ENCODE data around the gene ARID1B.

The ARID1B gene

DNA sequence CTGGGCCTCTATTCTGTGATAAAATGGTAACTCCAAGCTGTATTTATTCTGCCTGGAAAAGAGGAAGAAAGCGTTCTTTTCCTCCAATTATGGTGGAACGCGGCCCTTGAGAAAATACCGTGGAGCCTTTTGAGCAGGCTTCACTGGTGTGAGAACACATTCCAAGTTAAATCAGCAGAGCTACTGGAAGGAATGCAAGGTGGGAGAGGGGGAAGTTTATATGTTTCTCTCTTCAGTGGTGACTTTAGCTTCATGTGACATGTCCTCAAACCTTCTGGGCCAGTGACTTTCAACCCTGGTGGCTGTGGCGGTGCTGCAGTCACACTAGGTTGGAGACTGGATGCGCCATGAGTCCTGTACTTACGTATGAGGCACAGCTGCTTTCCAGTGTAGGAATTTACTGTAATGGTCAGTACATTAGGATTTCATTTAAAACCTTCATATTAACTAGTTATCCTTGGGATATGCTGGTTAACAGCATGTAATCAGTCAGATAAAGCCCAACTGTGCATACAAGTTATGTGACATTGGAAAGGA, 221.7 kb downstream of the ARID1B start (continued):
- TF ChIP-seq, protein P1, sequence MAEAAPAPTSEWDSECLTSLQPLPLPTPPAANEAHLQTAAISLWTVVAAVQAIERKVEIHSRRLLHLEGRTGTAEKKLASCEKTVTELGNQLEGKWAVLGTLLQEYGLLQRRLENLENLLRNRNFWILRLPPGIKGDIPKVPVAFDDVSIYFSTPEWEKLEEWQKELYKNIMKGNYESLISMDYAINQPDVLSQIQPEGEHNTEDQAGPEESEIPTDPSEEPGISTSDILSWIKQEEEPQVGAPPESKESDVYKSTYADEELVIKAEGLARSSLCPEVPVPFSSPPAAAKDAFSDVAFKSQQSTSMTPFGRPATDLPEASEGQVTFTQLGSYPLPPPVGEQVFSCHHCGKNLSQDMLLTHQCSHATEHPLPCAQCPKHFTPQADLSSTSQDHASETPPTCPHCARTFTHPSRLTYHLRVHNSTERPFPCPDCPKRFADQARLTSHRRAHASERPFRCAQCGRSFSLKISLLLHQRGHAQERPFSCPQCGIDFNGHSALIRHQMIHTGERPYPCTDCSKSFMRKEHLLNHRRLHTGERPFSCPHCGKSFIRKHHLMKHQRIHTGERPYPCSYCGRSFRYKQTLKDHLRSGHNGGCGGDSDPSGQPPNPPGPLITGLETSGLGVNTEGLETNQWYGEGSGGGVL (tag by site-specific recombination; IDR thresholded peaks at IDR 0.05), result no peak
- TF ChIP-seq ZNF302 (tag by site-specific recombination; IDR thresholded peaks at IDR 0.05; ENCODE audit: low read depth), result no peak
- no peak for TF ChIP-seq ZSCAN16 (tag by site-specific recombination; IDR thresholded peaks at IDR 0.05)
- TF ChIP-seq ZNF311 (tag by site-specific recombination; IDR thresholded peaks at IDR 0.05; ENCODE audit: borderline replicate concordance), result no peak
- no peak for TF ChIP-seq ZFP3 (tag by site-specific recombination; IDR thresholded peaks at IDR 0.05; ENCODE audit: low read depth)

DNA sequence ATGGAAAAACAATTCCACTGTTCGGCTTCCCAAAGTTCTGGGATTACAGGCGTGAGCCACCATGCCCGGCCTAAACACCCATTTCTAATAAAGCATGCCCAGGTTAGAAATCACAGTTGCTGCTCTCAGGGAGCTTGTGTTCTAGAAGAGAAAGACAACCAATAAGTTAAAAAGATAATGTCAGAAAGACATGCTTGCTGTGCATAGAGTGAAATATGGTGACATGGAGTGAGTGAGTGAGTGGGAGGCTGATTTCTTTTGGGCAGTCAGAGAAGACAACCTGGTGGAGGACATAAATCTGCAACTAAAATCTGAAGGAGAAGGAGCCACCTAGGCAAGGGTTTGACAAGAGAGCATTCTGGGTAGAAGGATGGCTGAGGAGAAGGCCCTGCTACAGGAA, 222.6 kb downstream of the ARID1B start:
- POLR2A ChIA-PET, result no interaction called here
- no peak for TF ChIP-seq IKZF3 (tag by site-specific recombination; IDR thresholded peaks at IDR 0.05)
- TF ChIP-seq ZBTB8A (tag by site-specific recombination; IDR thresholded peaks at IDR 0.05), result no peak
- no peak for TF ChIP-seq ZNF701 (tag by site-specific recombination; IDR thresholded peaks at IDR 0.05)
- TF ChIP-seq ZBTB1 (tag by site-specific recombination; IDR thresholded peaks at IDR 0.05), result no peak
- TF ChIP-seq ZFHX2 (tag by site-specific recombination; conservative IDR thresholded peaks at IDR 0.05), result no peak
- TF ChIP-seq, protein P2, sequence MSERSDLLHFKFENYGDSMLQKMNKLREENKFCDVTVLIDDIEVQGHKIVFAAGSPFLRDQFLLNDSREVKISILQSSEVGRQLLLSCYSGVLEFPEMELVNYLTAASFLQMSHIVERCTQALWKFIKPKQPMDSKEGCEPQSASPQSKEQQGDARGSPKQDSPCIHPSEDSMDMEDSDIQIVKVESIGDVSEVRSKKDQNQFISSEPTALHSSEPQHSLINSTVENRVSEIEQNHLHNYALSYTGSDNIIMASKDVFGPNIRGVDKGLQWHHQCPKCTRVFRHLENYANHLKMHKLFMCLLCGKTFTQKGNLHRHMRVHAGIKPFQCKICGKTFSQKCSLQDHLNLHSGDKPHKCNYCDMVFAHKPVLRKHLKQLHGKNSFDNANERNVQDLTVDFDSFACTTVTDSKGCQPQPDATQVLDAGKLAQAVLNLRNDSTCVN (tag by site-specific recombination; optimal IDR thresholded peaks at IDR 0.05), result no peak
- no peak for TF ChIP-seq TCF7L2 (IDR thresholded peaks at IDR 0.05; ENCODE audit: borderline replicate concordance, low read depth, low read length)
- TF ChIP-seq ZSCAN18 (tag by site-specific recombination; IDR thresholded peaks at IDR 0.05), result no peak
- TF ChIP-seq, protein P3, sequence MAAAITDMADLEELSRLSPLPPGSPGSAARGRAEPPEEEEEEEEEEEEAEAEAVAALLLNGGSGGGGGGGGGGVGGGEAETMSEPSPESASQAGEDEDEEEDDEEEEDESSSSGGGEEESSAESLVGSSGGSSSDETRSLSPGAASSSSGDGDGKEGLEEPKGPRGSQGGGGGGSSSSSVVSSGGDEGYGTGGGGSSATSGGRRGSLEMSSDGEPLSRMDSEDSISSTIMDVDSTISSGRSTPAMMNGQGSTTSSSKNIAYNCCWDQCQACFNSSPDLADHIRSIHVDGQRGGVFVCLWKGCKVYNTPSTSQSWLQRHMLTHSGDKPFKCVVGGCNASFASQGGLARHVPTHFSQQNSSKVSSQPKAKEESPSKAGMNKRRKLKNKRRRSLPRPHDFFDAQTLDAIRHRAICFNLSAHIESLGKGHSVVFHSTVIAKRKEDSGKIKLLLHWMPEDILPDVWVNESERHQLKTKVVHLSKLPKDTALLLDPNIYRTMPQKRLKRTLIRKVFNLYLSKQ (tag by site-specific recombination; IDR thresholded peaks at IDR 0.05; ENCODE audit: borderline replicate concordance), result no peak
- TF ChIP-seq ZNF302 (tag by site-specific recombination; IDR thresholded peaks at IDR 0.05; ENCODE audit: low read depth), result no peak
- TF ChIP-seq ZNF704 (tag by site-specific recombination; IDR thresholded peaks at IDR 0.05), result no peak
- TF ChIP-seq ZNF112 (tag by site-specific recombination; IDR thresholded peaks at IDR 0.05), result no peak
- TF ChIP-seq ZNF610 (tag by site-specific recombination; IDR thresholded peaks at IDR 0.05; ENCODE audit: borderline replicate concordance), result no peak
- no peak for TF ChIP-seq ZFP37 (tag by site-specific recombination; IDR thresholded peaks at IDR 0.05)
- TF ChIP-seq ZNF707 (tag by site-specific recombination; IDR thresholded peaks at IDR 0.05), result no peak
- no peak for TF ChIP-seq ZNF423 (tag by site-specific recombination; IDR thresholded peaks at IDR 0.05)
- no peak for TF ChIP-seq ZNF571 (tag by site-specific recombination; IDR thresholded peaks at IDR 0.05)
- TF ChIP-seq ZNF449 (tag by site-specific recombination; IDR thresholded peaks at IDR 0.05), result no peak

More for the DNA sequence above, 222.6 kb downstream of the ARID1B start:
- CTCF ChIA-PET, result no interaction called here
- Histone ChIP-seq H3K36me3 (ENCODE audit: control insufficient read depth in 2 of 2, insufficient read depth in 1 of 2, low read length in 2 of 2) (no peaks in the 10 kb centered on the region), H3K4me1 (ENCODE audit: control insufficient read depth, insufficient read depth, low read length) (no peaks in the 10 kb centered on the region; the same call in 1 of the 2 replicates), H3K9me3 (ENCODE audit: control insufficient read depth, insufficient read depth, low read depth, low read length) (no peaks in the 10 kb centered on the region), H3K27ac (ENCODE audit: extremely low read depth, low read depth, low read length) (no peak overlapping the region), H3K4me3 (ENCODE audit: low read depth, low read length) (no peak overlapping the region)

Measured in HEK293 (cell line).